Astrocyte of the cerebellum (primary cell): ENCODE results near the gene FBN3.
A peak's percentile ranks its signal among the peaks of the same experiment; 100 is the strongest.
"Not testable (repeated sequence)": the region's sequence is repeated elsewhere in the genome, so short reads cannot be mapped to it uniquely, and the experiment has no call there.

Experiments used
- DNase-seq: peaks from one replicate; pipeline ENCODE4 v3.0.0-alpha.2; 2011; ENCODE audit warnings: low read depth
- H3K4me3 ChIP-seq: 2 replicates; pipeline ENCODE4 v1.5.1; 2011; ENCODE audit warnings: mild to moderate bottlenecking, low read depth, low read length, moderate library complexity
- CTCF ChIP-seq: IDR thresholded peaks from 2 replicates; pipeline ENCODE4 v1.5.1; 2012; ENCODE audit warnings: low read length, low read depth, moderate library complexity, mild to moderate bottlenecking; ENCODE audit errors: missing control alignments
- in situ Hi-C: cut with HindIII; loops from 2 replicates; pipeline ENCODE4 v1.10.0; 2017; ENCODE audit warnings: low sequenced_read_pairs

Gene FBN3

GRCh38 chr19:8184274-8184673, 34.9 kb upstream of the FBN3 start:
- DNase-seq = no peak
- in situ Hi-C loops = no loop called here
- H3K4me3 ChIP-seq = no peak overlapping the region
- TF ChIP-seq CTCF = no peak

GRCh38 chr19:8180018-8180417, 30.6 kb upstream of the FBN3 start:
- no peak for DNase-seq
- in situ Hi-C loops = no loop called here
- TF ChIP-seq CTCF = no peak
- no peak overlapping the region for H3K4me3 ChIP-seq

- H3K4me3 ChIP-seq = no peak overlapping the region
- in situ Hi-C loops = no loop called here
- peak; percentile 19 for DNase-seq
- TF ChIP-seq CTCF = no peak
Observed at GRCh38 chr19:8174706-8175105, 25.3 kb upstream of the FBN3 start.

GRCh38 chr19:8168537-8168936, 19.1 kb upstream of the FBN3 start:
- DNase-seq = no peak
- in situ Hi-C loops = no loop called here
- no peak overlapping the region for H3K4me3 ChIP-seq
- no peak for TF ChIP-seq CTCF

- TF ChIP-seq CTCF = no peak
- no peak for DNase-seq
- no peak overlapping the region for H3K4me3 ChIP-seq
- in situ Hi-C loops = no loop called here
Observed at GRCh38 chr19:8167985-8168384, 18.6 kb upstream of the FBN3 start.

GRCh38 chr19:8163759-8164158, 14.4 kb upstream of the FBN3 start:
- in situ Hi-C loops = no loop called here
- no peak overlapping the region for H3K4me3 ChIP-seq
- no peak for DNase-seq
- no peak for TF ChIP-seq CTCF

GRCh38 chr19:8161135-8161646, 11.8 kb upstream of the FBN3 start:
- in situ Hi-C loops = no loop called here
- no peak for DNase-seq
- no peak overlapping the region for H3K4me3 ChIP-seq
- no peak for TF ChIP-seq CTCF

GRCh38 chr19:8159322-8159721, 9.9 kb upstream of the FBN3 start:
- H3K4me3 ChIP-seq, in situ Hi-C loops, DNase-seq: not testable (repeated sequence)
